Chondrocyte (in vitro differentiated cells): ENCODE data around the gene NCR3LG1. TPM values are rescaled to one million over a fixed set of nuclear protein-coding genes. Genes with fewer than 3 reads are reported as not detected.

Experiments
- DNase-seq: peaks from one replicate; pipeline ENCODE4 v3.0.0; 2021; ENCODE audit warnings: mixed read lengths, low spot score
- H3K27ac Mint-ChIP-seq: one replicate; pipeline ENCODE4 v1.8.0; 2021; ENCODE audit warnings: mild to moderate bottlenecking, moderate library complexity, mixed read lengths; ENCODE audit not compliant: unreplicated experiment
- H3K27me3 Mint-ChIP-seq: 2 replicates; pipeline ENCODE4 v1.8.0; 2021; ENCODE audit warnings: low read depth, mixed read lengths
- H3K36me3 Mint-ChIP-seq: 2 replicates; pipeline ENCODE4 v1.8.0; 2021; ENCODE audit warnings: low read depth, mixed read lengths
- H3K4me1 Mint-ChIP-seq: 2 replicates; pipeline ENCODE4 v1.8.0; 2021; ENCODE audit warnings: low read depth, mild to moderate bottlenecking, mixed read lengths
- H3K4me3 Mint-ChIP-seq: one replicate; pipeline ENCODE4 v1.8.0; 2021; ENCODE audit warnings: mild to moderate bottlenecking, moderate library complexity, mixed read lengths; ENCODE audit not compliant: unreplicated experiment
- H3K9me3 Mint-ChIP-seq: 2 replicates; pipeline ENCODE4 v1.8.0; 2021; ENCODE audit warnings: low read depth, mixed read lengths
- CTCF ChIP-seq: fragments of 200-600 bp; sonication (generic); IDR thresholded peaks from 2 replicates; pipeline ENCODE4 v1.5.0; 2021; ENCODE audit warnings: antibody characterized with exemption, mild to moderate bottlenecking, moderate library complexity
- total RNA-seq: library from RNA; stranded (reverse); gene quantifications from 3 replicates; pipeline ENCODE4 v1.2.1, GENCODE V29; 2021

NCR3LG1 gene
- total RNA-seq, 1 donor from 2014 or later = 9.4 TPM

GRCh38 chr11:17331669-17332068 lies 19.9 kb upstream of the NCR3LG1 start:
- no peak overlapping the region for H3K4me3 Mint-ChIP-seq
- DNase-seq = no peak
- no peaks in the 10 kb centered on the region for H3K27me3 Mint-ChIP-seq
- no peak overlapping the region for H3K27ac Mint-ChIP-seq
- peaks cover 12% of the 10 kb centered on the region for H3K36me3 Mint-ChIP-seq
- TF ChIP-seq CTCF = no peak
- no peaks in the 10 kb centered on the region for H3K4me1 Mint-ChIP-seq
- no peaks in the 10 kb centered on the region for H3K9me3 Mint-ChIP-seq

GRCh38 chr11:17333799-17334586 lies 17.6 kb upstream of the NCR3LG1 start:
- Mint-ChIP-seq H3K27me3 (no peaks in the 10 kb centered on the region), H3K36me3 (peaks cover 11% of the 10 kb centered on the region), H3K27ac (no peak overlapping the region), H3K4me1 (no peaks in the 10 kb centered on the region), H3K4me3 (no peak overlapping the region), H3K9me3 (no peaks in the 10 kb centered on the region)
- no peak for TF ChIP-seq CTCF
- no peak for DNase-seq

GRCh38 chr11:17343257-17343656 lies 8.3 kb upstream of the NCR3LG1 start:
- Mint-ChIP-seq H3K36me3 (no peaks in the 10 kb centered on the region), H3K9me3 (no peaks in the 10 kb centered on the region), H3K27me3 (no peaks in the 10 kb centered on the region), H3K4me1 (peaks cover 5% of the 10 kb centered on the region), H3K27ac (no peak overlapping the region), H3K4me3 (no peak overlapping the region)
- TF ChIP-seq CTCF = no peak
- no peak for DNase-seq

- H3K27ac Mint-ChIP-seq = no peak overlapping the region
- no peak overlapping the region for H3K4me3 Mint-ChIP-seq
- H3K36me3 Mint-ChIP-seq = no peaks in the 10 kb centered on the region
- no peak for DNase-seq
- no peaks in the 10 kb centered on the region for H3K27me3 Mint-ChIP-seq
- no peak for TF ChIP-seq CTCF
- no peaks in the 10 kb centered on the region for H3K9me3 Mint-ChIP-seq
- H3K4me1 Mint-ChIP-seq = peaks cover 5% of the 10 kb centered on the region
These were observed 7.7 kb upstream of the NCR3LG1 start for GRCh38 chr11:17343907-17344306.

GRCh38 chr11:17347676-17348075 lies 3.9 kb upstream of the NCR3LG1 start:
- H3K4me3 Mint-ChIP-seq = no peak overlapping the region
- H3K4me1 Mint-ChIP-seq = peaks cover 16% of the 10 kb centered on the region
- no peak for DNase-seq
- H3K27me3 Mint-ChIP-seq = no peaks in the 10 kb centered on the region
- H3K9me3 Mint-ChIP-seq = no peaks in the 10 kb centered on the region
- no peak overlapping the region for H3K27ac Mint-ChIP-seq
- TF ChIP-seq CTCF = no peak
- peaks cover 1% of the 10 kb centered on the region for H3K36me3 Mint-ChIP-seq
